NK-92 (cell line): ENCODE measurements around the gene MUC20.
"Not testable (repeated sequence)": the region's sequence is repeated elsewhere in the genome, so short reads cannot be mapped to it uniquely, and the experiment has no call there.

ENCODE experiments used
- DNase-seq: peaks from one replicate; lab custom pipeline; 2025; ENCODE audit not compliant: unreplicated experiment; lab: John Stamatoyannopoulos, UW

MUC20 gene

DNA sequence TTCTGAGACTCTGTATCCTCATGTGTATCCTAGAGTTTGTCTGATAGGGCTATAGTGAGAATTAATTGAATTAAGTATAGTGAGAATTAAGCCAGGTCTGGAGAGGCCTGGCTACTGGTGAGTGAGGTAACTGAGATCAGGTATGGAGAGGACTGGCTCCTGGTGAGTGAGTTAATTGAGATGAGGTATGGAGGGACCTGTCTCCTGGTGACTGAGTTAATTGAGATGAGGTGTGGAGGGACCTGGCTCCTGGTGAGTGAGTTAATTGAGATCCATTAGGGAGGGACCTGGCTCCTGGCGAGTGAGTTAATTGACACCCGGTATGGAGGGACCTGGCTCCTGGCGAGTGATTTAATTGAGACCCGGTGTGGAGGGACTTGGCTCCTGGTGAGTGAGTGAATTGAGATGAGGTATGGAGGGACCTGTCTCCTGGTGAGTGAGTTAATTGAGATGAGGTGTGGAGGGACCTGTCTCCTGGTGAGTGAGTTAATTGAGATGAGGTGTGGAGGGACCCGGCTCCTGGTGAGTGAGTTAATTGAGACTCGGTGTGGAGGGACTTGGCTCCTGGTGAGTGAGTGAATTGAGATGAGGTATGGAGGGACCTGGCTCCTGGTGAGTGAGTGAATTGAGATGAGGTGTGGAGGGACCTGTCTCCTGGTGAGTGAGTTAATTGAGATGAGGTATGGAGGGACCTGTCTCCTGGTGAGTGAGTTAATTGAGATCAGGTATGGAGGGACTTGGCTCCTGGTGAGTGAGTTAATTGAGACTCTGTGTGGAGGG, 10.5 kb upstream of the MUC20 start:
- not testable (repeated sequence) for DNase-seq

DNA sequence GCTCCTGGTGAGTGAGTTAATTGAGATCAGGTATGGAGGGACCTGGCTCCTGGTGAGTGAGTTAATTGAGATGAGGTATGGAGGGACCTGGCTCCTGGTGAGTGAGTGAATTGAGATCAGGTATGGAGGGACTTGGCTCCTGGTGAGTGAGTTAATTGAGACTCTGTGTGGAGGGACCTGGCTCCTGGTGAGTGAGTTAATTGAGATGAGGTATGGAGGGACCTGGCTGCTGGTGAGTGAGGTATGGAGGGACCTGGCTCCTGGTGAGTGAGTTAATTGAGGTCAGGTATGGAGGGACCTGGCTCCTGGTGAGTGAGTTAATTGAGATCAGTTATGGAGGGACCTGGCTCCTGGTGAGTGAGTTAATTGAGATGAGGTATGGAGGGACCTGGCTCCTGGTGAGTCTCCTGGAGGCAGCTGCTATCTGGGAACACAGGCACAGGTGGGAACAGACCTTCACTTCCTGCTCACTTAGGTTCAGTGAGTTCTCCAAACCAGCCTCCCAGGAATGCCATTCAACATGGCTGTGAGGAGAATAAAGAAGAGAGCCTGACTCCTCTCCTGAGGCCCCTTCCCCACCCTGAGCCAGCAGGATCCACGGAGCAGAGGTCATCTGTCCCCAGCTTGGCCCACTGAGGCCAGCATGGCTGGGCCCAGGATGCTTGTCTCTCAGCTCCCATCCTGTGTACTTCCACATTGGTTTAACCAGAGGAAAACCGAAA, 9.5 kb upstream of the MUC20 start:
- not testable (repeated sequence) for DNase-seq

DNA sequence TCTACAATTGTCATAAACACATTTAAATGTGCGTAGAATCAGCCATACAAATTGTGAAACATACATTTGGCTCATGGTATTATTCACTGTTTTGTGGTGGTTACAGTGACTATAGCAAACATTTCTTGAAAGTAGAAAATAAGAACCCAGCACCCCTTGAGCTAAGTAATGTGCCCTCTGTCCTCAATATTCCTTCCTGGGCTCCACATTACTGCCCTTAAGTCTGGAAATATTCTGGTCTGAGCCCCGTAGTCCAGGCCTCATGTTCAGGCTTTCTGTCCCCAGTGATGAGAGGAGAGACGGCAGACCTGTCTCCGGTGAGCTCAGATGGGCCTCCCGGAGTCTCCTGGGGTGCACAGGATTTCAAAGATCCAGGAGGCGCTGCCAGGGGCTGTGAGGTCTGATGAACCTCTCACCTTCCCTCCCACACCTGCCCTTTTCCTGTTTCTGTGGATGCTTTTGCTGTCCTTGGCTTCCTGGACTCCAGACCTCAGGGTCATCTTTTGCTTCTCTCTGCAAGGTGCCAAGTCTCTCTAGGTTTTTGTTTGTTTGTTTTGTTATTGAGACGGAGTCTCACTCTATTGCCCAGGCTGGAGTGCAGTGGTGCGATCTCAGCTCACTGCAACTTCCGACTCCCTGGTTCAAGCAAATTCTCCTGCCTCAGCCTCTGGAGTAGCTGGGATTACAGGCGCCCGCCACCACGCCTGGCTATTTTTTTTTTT, 8.8 kb upstream of the MUC20 start:
- DNase-seq: no peak

DNA sequence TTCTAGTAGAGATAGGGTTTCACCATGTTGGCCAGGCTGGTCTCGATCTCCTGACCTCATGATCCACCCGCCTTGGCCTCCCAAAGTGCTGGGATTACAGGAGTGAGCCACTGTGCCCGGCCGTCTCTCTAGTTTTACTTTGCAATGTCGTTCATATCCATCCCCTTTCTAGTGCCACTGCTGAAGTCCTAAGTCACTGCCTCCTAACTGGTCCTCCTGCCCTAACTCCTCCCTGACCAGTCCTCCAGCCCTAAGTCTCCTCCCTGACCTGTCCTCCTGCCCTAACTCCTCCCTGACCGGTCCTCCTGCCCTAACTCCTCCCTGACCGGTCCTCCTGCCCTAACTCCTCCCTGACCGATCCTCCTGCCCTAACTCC, 8.3 kb upstream of the MUC20 start:
- not testable (repeated sequence) for DNase-seq

DNA sequence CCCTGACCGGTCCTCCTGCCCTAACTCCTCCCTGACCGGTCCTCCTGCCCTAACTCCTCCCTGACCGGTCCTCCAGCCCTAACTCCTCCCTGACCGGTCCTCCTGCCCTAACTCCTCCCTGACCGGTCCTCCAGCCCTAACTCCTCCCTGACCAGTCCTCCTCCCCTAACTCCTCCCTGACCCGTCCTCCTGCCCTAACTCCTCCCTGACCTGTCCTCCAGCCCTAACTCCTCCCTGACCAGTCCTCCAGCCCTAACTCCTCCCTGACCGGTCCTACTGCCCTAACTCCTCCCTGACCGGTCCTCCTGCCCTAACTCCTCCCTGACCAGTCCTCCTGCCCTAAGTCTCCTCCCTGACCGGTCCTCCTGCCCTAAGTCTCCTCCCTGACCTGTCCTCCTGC, 7.6 kb upstream of the MUC20 start:
- not testable (repeated sequence) for DNase-seq

DNA sequence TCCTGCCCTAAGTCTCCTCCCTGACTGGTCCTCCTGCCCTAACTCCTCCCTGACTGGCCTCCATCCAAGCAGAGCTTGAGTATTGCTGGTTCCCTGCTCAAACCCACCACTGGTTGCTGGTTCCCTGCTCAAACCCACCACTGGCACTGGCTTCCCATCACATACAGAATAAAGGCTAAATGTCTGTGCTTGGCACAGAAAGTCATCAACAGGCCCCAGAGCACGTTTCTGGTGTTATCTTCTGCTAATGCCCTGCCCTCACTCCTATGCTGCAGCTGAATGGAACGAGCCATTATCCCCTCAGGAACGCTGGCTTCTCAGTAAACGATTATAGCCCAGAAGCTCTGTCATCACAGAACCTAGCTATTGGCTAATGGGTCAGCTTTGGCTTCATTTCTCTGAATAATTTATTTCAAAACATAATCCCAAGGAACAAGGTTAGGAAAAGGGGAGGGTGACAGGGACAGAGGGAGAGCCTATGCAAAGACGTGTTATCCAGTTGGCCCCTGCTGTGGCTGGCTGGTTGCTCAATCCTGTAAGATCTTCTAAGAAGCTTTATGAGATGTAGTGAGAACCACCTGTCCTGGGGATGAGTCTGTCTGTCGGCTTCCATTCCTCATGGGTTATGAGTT, 6.3 kb upstream of the MUC20 start:
- DNase-seq: no peak

DNA sequence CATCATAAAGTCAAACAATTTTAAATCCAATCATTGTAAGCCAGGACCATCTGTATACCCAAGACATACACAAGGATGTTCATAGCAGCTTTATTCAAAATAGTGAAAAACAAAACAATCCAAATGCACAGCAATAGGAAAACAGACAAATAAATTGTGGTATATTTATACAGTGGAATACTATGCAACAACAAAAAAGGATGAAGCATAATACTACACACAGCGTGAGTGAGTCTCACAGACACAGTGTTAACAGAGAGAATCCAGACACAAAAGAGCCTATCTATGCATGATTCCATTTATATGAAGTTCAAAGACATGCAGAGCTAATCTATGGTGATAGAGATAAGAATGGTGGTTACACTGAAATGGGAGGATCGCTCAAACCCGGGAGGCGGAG, 5.6 kb upstream of the MUC20 start:
- DNase-seq: no peak

DNA sequence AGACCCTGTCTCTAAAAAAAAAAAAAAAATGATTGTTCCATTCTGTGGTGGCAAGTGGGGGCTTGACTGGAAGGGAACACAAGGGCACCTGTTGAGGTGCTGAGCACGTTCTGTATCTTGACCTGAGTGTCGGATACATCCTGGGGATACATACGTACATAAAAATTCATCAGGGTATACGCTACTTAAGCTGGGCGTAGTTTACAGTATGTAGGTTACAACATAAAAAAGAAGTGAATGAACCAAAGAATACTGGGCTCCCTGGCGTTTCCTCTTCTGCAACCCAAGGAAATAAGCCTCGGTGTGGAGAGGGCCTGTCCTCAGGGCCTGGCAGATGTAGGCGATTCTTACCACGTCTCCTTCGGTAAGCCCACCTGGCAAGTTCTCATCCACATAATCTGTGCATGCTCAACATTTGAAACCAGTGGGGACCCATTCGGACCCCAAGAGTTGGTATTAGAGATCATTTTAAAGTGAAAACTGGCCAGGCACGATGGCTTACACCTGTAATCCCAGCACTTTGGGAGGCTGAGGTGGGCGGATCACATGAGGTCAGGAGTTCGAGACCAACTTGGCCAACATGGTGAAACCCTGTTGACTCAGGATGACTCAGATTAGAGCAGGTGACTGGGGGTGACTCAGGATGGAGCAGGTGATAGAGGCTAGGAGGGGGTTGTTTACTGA, 5.1 kb upstream of the MUC20 start:
- DNase-seq: no peak

DNA sequence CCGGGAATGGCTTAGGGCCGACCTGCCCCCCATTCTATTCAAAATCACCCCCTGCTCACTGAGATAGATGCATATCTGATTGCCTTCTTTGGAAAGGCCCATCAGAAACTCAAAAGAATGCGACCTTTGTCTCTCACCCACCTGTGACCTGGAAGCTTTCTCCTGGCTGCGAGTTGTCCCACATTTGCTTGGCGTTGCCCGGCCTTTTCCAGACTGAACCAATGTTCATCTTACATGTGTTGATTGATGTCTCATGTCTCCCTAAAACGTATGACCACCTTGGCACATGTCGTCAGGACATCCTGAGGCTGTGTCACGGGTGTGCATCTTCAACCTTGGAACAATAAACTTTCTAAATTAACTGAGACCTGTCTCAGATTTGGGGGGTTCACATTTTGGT, 3.4 kb upstream of the MUC20 start:
- no peak for DNase-seq

DNA sequence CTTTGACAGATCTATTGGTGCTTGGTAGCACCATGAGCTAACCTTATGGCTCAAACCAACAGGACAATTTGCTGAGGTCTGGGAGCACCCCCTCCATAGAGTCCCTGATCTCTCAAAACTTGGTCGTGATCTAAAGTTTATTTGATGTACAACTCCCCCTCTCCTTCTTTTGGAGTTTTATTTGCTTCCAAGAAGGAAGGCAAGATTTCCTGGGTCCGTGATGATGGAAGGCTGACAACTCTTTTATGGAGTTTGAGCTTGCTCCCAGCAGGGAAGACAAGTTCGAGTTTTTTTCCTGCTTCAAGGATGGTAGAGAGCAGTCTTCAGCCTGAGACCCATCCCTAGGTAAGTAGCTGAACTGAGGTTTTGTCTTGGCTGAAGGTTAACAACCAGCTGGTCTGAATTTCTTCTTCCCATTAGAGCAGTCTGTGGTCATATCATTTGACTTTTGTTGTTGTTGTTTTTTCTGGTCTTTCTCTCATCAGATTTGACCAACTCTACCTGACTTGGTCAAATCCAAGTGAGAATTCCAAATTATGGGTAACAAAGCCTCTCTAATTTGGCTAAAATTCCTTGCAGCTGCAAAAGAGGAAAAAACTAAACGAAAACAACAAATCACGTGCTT, 2.8 kb upstream of the MUC20 start:
- DNase-seq: no peak

DNA sequence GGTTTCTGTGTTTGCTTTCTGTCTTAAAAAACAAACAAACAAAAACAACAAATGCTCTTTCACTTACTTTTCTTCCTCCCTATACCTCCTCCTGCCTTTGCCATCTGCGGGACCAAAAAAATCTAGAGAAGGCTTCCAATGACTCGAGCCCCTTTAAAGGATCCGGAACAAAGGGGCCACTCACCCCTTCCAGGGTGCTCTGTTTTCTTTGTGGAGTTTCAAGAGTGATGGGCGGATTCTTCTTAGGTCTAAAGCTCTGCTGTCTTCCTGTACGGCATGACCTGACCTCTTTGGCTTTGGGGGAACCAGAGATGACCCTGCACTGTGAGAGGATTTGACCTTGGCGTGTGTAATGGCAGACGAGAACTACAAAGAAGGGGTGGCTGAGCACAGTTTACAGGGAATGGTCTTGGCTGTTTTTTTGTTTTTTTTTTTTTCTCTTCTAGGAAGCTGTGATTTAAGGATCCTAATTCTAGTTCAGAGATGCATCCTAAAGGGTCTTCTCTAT, 2.2 kb upstream of the MUC20 start:
- DNase-seq: no peak

DNA sequence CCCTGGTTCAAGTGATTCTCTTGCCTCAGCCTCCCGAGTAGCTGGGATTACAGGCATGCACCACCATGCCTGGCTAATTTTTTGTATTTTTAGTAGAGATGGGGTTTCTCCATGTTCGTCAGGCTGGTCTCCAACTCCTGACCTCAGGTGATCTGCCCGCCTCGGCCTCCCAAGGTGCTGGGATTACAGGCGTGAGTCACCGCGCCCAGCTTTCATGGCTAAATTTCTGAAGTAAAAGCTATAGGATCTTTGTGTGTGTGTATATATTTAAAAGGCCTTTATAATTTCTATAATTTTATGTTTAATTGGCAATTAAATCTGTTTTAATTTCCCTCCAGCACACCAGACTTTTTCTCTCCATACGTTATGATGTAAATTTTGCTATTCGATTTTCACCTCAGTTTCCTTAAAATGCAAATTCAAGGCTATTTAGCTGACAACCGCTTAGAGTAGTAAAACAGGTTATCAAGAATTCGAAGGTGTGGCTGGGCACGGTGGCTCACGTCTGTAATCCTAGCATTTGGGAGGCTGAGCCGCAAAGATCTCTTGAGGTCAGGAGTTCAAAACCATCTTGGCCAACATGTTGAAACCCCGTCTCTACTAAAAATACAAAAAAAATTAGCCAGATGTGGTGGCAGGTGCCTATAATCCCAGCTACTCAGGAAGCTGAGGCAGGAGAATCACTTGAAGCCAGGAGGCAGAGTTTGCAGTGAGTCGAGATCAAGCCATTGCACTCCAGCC, 1.1 kb upstream of the MUC20 start:
- not testable (repeated sequence) for DNase-seq

DNA sequence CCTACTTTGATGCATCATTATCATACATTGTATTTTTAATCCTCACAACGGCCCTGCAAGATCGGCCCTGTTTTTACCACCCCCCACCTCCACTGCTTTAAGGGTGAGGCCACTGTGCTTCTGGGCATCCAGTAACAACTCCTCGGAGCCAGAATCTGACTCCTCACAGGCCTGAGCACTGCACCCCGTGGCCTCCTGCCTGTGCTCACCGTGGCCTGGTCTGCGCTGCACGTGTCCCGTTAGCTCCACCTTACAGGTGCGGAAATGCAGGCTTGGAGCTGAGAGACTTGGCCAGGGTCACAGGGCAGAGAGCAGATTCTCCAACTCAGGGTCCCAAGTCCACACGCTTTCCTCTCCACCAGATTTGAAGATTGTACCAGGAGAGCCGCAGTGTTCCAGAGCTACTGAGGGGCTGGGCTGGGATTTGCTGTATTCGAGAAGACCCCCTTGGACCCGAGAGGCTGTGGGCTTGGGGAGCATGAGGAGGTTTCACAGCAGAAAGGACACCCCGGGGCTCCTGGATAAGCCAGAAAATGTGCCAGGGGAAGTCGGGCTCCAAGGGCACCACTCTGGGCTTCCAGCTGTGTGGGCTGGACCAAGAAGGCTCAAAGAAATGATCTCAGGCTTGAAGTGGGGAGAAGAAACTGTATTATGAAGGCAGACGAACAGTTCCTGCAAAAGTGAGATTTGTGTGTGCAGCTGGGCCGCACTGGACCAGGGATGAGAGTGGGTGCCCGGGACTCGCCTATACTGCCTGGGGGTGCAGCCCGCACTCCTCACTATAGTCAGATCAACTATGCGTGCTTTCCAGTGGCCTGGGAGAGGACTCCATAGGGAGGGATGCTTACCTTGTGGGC, 1.6 kb downstream of the MUC20 start:
- DNase-seq: not testable (repeated sequence)

DNA sequence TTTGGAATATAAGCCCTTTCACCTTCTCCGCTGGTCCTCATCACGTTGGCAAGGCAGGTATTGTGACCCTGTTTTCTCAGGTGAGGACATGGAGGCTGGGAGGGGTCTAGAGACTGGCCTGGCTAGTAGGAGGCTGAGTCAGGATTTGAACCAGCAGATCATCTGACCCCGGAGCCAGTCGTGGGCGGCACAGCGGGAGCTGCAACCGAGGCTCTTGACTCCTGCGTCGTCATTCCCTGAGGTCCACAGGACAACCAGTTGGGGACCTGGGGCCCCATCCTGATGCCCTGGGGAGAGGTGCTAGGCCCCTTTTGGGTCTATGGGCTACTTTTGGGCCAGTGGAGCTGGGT, 2.2 kb downstream of the MUC20 start:
- DNase-seq: not testable (repeated sequence)

DNA sequence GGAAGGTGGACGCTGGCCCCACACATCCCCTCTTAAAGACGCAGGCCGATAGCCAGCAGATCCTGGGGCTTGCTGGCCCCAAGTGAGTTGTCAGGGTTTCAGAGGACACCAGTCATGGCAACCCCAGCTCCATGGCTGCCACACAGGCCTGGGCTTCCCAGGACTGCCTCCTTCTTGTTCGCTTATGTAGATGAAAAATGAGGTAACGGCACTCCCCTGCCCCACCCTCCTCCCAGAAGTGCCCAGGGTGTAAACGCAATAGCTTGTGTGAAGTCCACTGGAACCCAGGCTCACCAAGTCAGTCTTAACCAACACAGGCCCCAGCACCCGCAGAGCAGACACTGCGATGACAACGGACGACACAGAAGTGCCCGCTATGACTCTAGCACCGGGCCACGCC, 3.6 kb downstream of the MUC20 start:
- not testable (repeated sequence) for DNase-seq

DNA sequence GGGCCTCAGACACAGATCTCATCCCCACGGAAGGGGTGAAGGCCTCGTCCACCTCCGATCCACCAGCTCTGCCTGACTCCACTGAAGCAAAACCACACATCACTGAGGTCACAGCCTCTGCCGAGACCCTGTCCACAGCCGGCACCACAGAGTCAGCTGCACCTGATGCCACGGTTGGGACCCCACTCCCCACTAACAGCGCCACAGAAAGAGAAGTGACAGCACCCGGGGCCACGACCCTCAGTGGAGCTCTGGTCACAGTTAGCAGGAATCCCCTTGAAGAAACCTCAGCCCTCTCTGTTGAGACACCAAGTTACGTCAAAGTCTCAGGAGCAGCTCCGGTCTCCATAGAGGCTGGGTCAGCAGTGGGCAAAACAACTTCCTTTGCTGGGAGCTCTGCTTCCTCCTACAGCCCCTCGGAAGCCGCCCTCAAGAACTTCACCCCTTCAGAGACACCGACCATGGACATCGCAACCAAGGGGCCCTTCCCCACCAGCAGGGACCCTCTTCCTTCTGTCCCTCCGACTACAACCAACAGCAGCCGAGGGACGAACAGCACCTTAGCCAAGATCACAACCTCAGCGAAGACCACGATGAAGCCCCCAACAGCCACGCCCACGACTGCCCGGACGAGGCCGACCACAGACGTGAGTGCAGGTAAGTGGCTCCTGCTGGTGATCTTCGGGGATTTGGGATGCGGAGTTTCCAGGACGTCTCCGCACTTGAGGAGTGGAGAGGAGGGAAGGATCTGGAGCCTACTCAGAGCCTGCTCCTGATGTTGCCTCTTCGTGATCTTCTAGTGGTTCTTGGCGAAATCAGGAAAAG, 5.3 kb downstream of the MUC20 start:
- not testable (repeated sequence) for DNase-seq

DNA sequence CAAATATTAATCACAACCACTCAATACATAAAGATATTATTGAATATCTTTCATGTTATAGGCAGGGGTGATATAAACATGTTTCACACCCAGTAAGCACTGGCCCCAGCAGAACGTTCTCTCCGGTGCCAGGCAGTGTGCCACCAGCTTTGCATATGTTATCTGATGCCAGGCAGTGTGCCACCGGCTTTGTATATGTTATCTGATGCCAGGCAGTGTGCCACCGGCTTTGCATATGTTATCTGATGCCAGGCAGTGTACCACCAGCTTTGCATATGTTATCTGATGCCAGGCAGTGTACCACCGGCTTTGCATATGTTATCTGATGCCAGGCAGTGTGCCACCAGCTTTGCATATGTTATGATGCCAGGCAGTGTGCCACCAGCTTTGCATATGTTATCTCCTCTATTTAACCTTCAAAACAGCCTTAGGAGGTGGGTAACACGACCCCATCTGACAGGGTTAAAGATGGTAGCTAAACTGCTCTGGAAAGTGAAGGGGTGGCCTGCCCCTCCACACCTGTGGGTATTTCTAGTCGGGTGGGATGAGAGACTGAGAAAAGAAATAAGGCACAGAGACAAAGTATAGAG, 6.9 kb downstream of the MUC20 start:
- no peak for DNase-seq
